ENCODE results near the gene DPP3. TPM values are rescaled to one million over a fixed set of nuclear protein-coding genes. Genes with fewer than 3 reads are reported as not detected.

The DPP3 gene
- total RNA-seq, 1 experiment from 2014 or later, result 180 TPM

GRCh38 chr11:66467034-66467659 lies 13.1 kb upstream of the DPP3 start:
- no TSS peak for BruUV-seq (replicated peaks)
- intact Hi-C loops (cut with micrococcal nuclease; ENCODE audit: unreplicated experiment), result no loop called here
- in situ Hi-C loops (cut with HindIII; ENCODE audit: low pct_unique_long_range_greater_than_20kb, low sequenced_read_pairs), result no loop called here
- TF ChIP-seq TCF7L2 (IDR thresholded peaks at IDR 0.05; ENCODE audit: low read depth, low read length) (no peak; the same call in 1 of the 2 replicates), POLR2AphosphoS5 (IDR thresholded peaks at IDR 0.05; ENCODE audit: low read depth, low read length) (no peak), CTCF (IDR thresholded peaks at IDR 0.05) (no peak), REST (IDR thresholded peaks at IDR 0.05; ENCODE audit: insufficient read depth in 1 of 2, low read depth in 2 of 2, low read length in 1 of 2) (no peak), SIN3A (IDR thresholded peaks at IDR 0.05; ENCODE audit: borderline replicate concordance, insufficient read depth, low read depth, low read length) (no peak)
- Histone ChIP-seq H3K27ac (ENCODE audit: low read length) (peak overlapping the region; percentile 26; the same call in 1 of the 2 replicates), H3K27me3 (ENCODE audit: control insufficient read depth, insufficient read depth, low read length) (no peaks in the 10 kb centered on the region), H3K4me3 (ENCODE audit: low read depth in 2 of 2, low read length in 2 of 2) (peak overlapping the region; percentile 50 to 70), H3K4me1 (ENCODE audit: control insufficient read depth, insufficient read depth, low read length) (peaks cover 11% of the 10 kb centered on the region), H3K9me3 (ENCODE audit: control insufficient read depth, insufficient read depth, low read depth, low read length) (no peaks in the 10 kb centered on the region), H3K36me3 (ENCODE audit: control insufficient read depth, insufficient read depth, low read length) (no peaks in the 10 kb centered on the region)
- ChIA-PET POLR2A (interaction anchor here (0.6 kb wide), 1 partner anchor 387 kb away, joined by 3 read pairs; no protein-coding TSS in a partner anchor), CTCF (interaction anchor here (0.7 to 1.1 kb wide), 4 partner anchors 11 to 28 kb away, joined by 3 to 10 read pairs (median 4); partner anchors contain the start of gene MRPL11)
- no peak for DNase-seq (ENCODE audit: low read depth, low spot score)
- peak; percentile 70 for ATAC-seq

GRCh38 chr11:66467756-66468155 lies 12.5 kb upstream of the DPP3 start:
- H3K9me3 ChIP-seq (ENCODE audit: control insufficient read depth, insufficient read depth, low read depth, low read length), result no peaks in the 10 kb centered on the region
- ChIA-PET POLR2A (interaction anchor here (0.6 kb wide), 1 partner anchor 90 kb away, joined by 3 read pairs; no protein-coding TSS in a partner anchor), CTCF (interaction anchor here (0.7 kb wide), 1 partner anchor 11 kb away, joined by 3 read pairs; no protein-coding TSS in a partner anchor)
- DNase-seq (ENCODE audit: low read depth, low spot score) (no peak), ATAC-seq (peak; percentile 17; the same call in 1 of the 2 replicates)
- H3K27ac ChIP-seq (ENCODE audit: low read length), result no peak overlapping the region
- H3K36me3 ChIP-seq (ENCODE audit: control insufficient read depth, insufficient read depth, low read length), result no peaks in the 10 kb centered on the region
- in situ Hi-C loops (cut with HindIII; ENCODE audit: low pct_unique_long_range_greater_than_20kb, low sequenced_read_pairs), result no loop called here
- H3K27me3 ChIP-seq (ENCODE audit: control insufficient read depth, insufficient read depth, low read length), result no peaks in the 10 kb centered on the region
- BruUV-seq (replicated peaks), result TSS peak; percentile 71
- peaks cover 11% of the 10 kb centered on the region for H3K4me1 ChIP-seq (ENCODE audit: control insufficient read depth, insufficient read depth, low read length)
- peak overlapping the region; percentile 50 to 70 for H3K4me3 ChIP-seq (ENCODE audit: low read depth in 2 of 2, low read length in 2 of 2)
- TF ChIP-seq POLR2AphosphoS5 (IDR thresholded peaks at IDR 0.05; ENCODE audit: low read depth, low read length) (no peak), TCF7L2 (IDR thresholded peaks at IDR 0.05; ENCODE audit: low read depth, low read length) (no peak), SIN3A (IDR thresholded peaks at IDR 0.05; ENCODE audit: borderline replicate concordance, insufficient read depth, low read depth, low read length) (no peak), REST (IDR thresholded peaks at IDR 0.05; ENCODE audit: insufficient read depth in 1 of 2, low read depth in 2 of 2, low read length in 1 of 2) (no peak), CTCF (IDR thresholded peaks at IDR 0.05) (no peak)
- intact Hi-C loops (cut with micrococcal nuclease; ENCODE audit: unreplicated experiment), result no loop called here

All from Panc1 (cell line).